Astrocyte of the cerebellum (primary cell): ENCODE data around the gene IGF1.

Experiments
- DNase-seq: peaks from one replicate; pipeline ENCODE4 v3.0.0-alpha.2; 2011; ENCODE audit warnings: low read depth
- H3K4me3 ChIP-seq: 2 replicates; pipeline ENCODE4 v1.5.1; 2011; ENCODE audit warnings: mild to moderate bottlenecking, low read depth, low read length, moderate library complexity
- CTCF ChIP-seq: IDR thresholded peaks from 2 replicates; pipeline ENCODE4 v1.5.1; 2012; ENCODE audit warnings: low read length, low read depth, moderate library complexity, mild to moderate bottlenecking; ENCODE audit errors: missing control alignments
- in situ Hi-C: cut with HindIII; loops from 2 replicates; pipeline ENCODE4 v1.10.0; 2017; ENCODE audit warnings: low sequenced_read_pairs

Gene IGF1

GRCh38 chr12:102388469-102388868, 91.9 kb downstream of the IGF1 start:
- in situ Hi-C loops = no loop called here
- H3K4me3 ChIP-seq = no peak overlapping the region
- no peak for DNase-seq
- TF ChIP-seq CTCF = no peak

- in situ Hi-C loops = no loop called here
These were observed 95.0 kb downstream of the IGF1 start for GRCh38 chr12:102385343-102385742.

GRCh38 chr12:102379346-102380162, 100.8 kb downstream of the IGF1 start:
- no peak for DNase-seq
- H3K4me3 ChIP-seq = no peak overlapping the region
- in situ Hi-C loops = no loop called here
- TF ChIP-seq CTCF = no peak

More at GRCh38 chr12:102385343-102385742, 95.0 kb downstream of the IGF1 start:
- no peak for DNase-seq
- no peak overlapping the region for H3K4me3 ChIP-seq
- TF ChIP-seq CTCF = no peak

GRCh38 chr12:102376781-102377180, 103.6 kb downstream of the IGF1 start:
- no peak for TF ChIP-seq CTCF

GRCh38 chr12:102376181-102376747, 104.1 kb downstream of the IGF1 start:
- in situ Hi-C loops = no loop called here

More at GRCh38 chr12:102376781-102377180, 103.6 kb downstream of the IGF1 start:
- H3K4me3 ChIP-seq = no peak overlapping the region
- no peak for DNase-seq
- in situ Hi-C loops = no loop called here

GRCh38 chr12:102374190-102374589, 106.2 kb downstream of the IGF1 start:
- TF ChIP-seq CTCF = no peak
- no peak for DNase-seq
- no peak overlapping the region for H3K4me3 ChIP-seq
- in situ Hi-C loops = no loop called here

More at GRCh38 chr12:102376181-102376747, 104.1 kb downstream of the IGF1 start:
- no peak for TF ChIP-seq CTCF
- no peak overlapping the region for H3K4me3 ChIP-seq
- no peak for DNase-seq
